ENCODE measurements around the gene AHSA1.

DNA sequence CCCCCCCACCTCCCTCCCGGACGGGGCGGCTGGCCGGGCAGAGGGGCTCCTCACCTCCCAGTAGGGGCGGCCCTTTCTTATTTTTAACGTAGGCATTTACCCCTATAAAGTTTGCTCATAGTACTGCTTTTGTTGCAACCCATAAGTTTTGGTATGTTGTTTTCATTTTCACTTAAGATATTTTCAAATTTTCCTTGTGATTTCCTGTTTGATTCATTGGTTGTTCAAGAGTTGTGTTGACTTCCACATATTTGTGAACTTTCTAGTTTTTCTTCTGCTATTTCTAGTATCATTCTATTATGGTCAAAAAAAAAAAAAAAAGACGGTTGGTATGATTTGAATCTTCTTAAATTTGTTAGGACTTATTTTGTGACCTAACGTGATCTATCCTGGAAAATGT lies 41.1 kb upstream of the AHSA1 start:
- no peak for TF ChIP-seq POLR2A (IDR thresholded peaks at IDR 0.05)
- TF ChIP-seq, protein P1, sequence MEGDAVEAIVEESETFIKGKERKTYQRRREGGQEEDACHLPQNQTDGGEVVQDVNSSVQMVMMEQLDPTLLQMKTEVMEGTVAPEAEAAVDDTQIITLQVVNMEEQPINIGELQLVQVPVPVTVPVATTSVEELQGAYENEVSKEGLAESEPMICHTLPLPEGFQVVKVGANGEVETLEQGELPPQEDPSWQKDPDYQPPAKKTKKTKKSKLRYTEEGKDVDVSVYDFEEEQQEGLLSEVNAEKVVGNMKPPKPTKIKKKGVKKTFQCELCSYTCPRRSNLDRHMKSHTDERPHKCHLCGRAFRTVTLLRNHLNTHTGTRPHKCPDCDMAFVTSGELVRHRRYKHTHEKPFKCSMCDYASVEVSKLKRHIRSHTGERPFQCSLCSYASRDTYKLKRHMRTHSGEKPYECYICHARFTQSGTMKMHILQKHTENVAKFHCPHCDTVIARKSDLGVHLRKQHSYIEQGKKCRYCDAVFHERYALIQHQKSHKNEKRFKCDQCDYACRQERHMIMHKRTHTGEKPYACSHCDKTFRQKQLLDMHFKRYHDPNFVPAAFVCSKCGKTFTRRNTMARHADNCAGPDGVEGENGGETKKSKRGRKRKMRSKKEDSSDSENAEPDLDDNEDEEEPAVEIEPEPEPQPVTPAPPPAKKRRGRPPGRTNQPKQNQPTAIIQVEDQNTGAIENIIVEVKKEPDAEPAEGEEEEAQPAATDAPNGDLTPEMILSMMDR (IDR thresholded peaks at IDR 0.05) = no peak
